ENCODE data around the gene SEMA6B. TPM values are rescaled to one million over a fixed set of nuclear protein-coding genes. Genes with fewer than 3 reads are reported as not detected.

Gene SEMA6B
- polyA plus RNA-seq, 1 of the 3 experiments (the other 2 are of a cell fraction) = 3.7 TPM

DNA sequence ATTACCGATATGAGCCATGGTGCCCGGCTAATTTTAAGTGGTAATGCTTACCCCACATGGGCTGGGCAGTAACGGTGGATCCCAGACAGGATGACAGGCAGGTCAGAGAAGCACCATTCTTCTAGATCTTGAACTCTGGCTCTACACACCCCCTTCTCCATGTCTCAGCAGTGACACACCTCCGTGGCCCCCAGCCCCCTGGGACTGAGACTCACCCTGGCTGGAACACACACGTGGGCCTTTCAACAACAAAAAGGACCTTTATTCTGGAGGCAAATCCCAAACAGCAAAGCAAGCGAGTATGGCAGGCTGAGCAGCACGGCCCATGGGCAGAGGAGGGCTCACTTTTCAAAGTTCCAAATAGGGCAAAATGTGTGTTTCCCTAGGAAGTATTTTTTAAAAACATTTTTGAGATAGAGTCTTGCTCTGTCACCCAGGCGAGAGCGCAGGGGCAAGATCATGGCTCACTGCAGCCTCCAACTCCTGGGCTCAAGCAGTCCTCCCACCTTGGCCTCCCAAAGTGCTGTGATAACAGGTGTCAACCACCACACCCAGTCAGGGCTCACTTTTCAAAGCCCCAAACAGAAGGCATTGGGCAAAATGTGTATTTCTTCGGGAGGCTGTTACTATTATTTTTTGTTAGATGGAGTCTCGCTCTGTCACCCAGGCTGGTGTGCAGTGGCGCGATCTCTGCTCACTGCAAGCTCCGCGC lies 37.0 kb downstream of the SEMA6B start:
- Histone ChIP-seq H3F3A (replicated peaks; ENCODE audit: insufficient read depth) (no peaks in the 10 kb centered on the region), H3K79me2 (ENCODE audit: insufficient read depth) (no peaks in the 10 kb centered on the region), H3K27ac (ENCODE audit: low read depth in 2 of 2, low read length in 1 of 2) (no peak overlapping the region), H2AFZ (ENCODE audit: low read depth) (no peak overlapping the region), H3K9ac (no peak overlapping the region), H3K9me3 (no peaks in the 10 kb centered on the region), H3K4me1 (ENCODE audit: control insufficient read depth in 1 of 2, insufficient read depth in 2 of 2, low read depth in 1 of 2, low read length in 1 of 2) (no peaks in the 10 kb centered on the region; a peak in 1 of 4 replicates), H3K27me3 (ENCODE audit: insufficient read depth) (no peaks in the 10 kb centered on the region), H3K9me2 (no peaks in the 10 kb centered on the region), H3K4me3 (ENCODE audit: low read depth in 2 of 2, low read length in 1 of 2) (no peak overlapping the region), H4K20me1 (ENCODE audit: insufficient read depth) (no peaks in the 10 kb centered on the region), H3K4me2 (no peak overlapping the region), H3K36me3 (replicated peaks in 1 of 2; ENCODE audit: control insufficient read depth in 1 of 2, insufficient read depth in 2 of 2, low read length in 1 of 2) (no peaks in the 10 kb centered on the region)
- CTCF ChIA-PET = interaction anchor here (0.6 to 7.2 kb wide), 20 partner anchors 7 to 255 kb away, joined by 3 to 78 read pairs (median 5); partner anchors contain the start of genes LRG1 and PLIN5
- no peak for DNase-seq
- TF ChIP-seq, protein P1, sequence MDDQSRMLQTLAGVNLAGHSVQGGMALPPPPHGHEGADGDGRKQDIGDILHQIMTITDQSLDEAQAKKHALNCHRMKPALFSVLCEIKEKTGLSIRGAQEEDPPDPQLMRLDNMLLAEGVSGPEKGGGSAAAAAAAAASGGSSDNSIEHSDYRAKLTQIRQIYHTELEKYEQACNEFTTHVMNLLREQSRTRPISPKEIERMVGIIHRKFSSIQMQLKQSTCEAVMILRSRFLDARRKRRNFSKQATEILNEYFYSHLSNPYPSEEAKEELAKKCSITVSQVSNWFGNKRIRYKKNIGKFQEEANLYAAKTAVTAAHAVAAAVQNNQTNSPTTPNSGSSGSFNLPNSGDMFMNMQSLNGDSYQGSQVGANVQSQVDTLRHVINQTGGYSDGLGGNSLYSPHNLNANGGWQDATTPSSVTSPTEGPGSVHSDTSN (IDR thresholded peaks at IDR 0.05) = no peak
- TF ChIP-seq SIN3A (IDR thresholded peaks at IDR 0.05; ENCODE audit: borderline replicate concordance, low read depth, low read length) (no peak), POLR2AphosphoS5 (IDR thresholded peaks at IDR 0.05; ENCODE audit: low read depth, low read length) (no peak), RAD21 (IDR thresholded peaks at IDR 0.05; ENCODE audit: low read length) (no peak), JUND (IDR thresholded peaks at IDR 0.05) (no peak), ELF1 (IDR thresholded peaks at IDR 0.05) (no peak), TAF1 (IDR thresholded peaks at IDR 0.05; ENCODE audit: borderline replicate concordance, low read depth, low read length) (no peak), MXI1 (IDR thresholded peaks at IDR 0.05; ENCODE audit: low read depth, low read length) (no peak), RFX5 (IDR thresholded peaks at IDR 0.05; ENCODE audit: low read length) (no peak), NFIC (IDR thresholded peaks at IDR 0.05; ENCODE audit: borderline replicate concordance) (no peak)
- TF ChIP-seq, protein P2, sequence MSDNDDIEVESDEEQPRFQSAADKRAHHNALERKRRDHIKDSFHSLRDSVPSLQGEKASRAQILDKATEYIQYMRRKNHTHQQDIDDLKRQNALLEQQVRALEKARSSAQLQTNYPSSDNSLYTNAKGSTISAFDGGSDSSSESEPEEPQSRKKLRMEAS (IDR thresholded peaks at IDR 0.05; ENCODE audit: low read depth) = no peak
- POLR2A ChIA-PET = no interaction called here
- WGBS (ENCODE audit: low lambda C conversion rate) = 80% methylated on average over 13 of the region's 15 CpGs

DNA sequence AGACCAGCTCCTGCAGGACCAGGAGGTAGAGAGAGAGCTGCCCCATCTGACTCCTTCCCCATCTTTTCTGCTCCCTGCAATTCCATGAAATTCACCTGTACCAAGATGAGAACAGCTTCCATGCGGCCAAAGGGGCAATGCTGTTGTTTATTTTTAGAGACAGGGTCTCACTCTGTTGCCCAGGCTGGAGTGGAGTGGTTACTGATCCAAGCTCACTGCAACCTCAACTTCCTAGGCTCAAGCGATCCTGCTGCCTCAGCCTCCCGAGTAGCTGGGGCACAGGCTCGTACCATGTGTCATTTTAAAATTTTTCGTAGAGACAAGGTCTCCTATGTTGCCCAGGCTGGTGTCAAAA lies 37.6 kb downstream of the SEMA6B start:
- H3K79me2 ChIP-seq (ENCODE audit: insufficient read depth) = no peaks in the 10 kb centered on the region
- TF ChIP-seq, protein P3, sequence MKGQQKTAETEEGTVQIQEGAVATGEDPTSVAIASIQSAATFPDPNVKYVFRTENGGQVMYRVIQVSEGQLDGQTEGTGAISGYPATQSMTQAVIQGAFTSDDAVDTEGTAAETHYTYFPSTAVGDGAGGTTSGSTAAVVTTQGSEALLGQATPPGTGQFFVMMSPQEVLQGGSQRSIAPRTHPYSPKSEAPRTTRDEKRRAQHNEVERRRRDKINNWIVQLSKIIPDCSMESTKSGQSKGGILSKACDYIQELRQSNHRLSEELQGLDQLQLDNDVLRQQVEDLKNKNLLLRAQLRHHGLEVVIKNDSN (IDR thresholded peaks at IDR 0.05; ENCODE audit: borderline replicate concordance, low read depth) = no peak
- TF ChIP-seq GATA2 (CRISPR knock-in tag; IDR thresholded peaks at IDR 0.05) (no peak), RCOR1 (IDR thresholded peaks at IDR 0.05; ENCODE audit: low read length) (no peak), JUND (IDR thresholded peaks at IDR 0.05) (no peak), MEF2A (IDR thresholded peaks at IDR 0.05; ENCODE audit: borderline replicate concordance, low read depth) (no peak), RFX5 (IDR thresholded peaks at IDR 0.05; ENCODE audit: low read length) (no peak), RXRA (IDR thresholded peaks at IDR 0.05; ENCODE audit: borderline replicate concordance, low read depth) (no peak), MXI1 (IDR thresholded peaks at IDR 0.05; ENCODE audit: low read depth, low read length) (no peak), NFIC (IDR thresholded peaks at IDR 0.05; ENCODE audit: borderline replicate concordance) (no peak)
- TF ChIP-seq, protein P4, sequence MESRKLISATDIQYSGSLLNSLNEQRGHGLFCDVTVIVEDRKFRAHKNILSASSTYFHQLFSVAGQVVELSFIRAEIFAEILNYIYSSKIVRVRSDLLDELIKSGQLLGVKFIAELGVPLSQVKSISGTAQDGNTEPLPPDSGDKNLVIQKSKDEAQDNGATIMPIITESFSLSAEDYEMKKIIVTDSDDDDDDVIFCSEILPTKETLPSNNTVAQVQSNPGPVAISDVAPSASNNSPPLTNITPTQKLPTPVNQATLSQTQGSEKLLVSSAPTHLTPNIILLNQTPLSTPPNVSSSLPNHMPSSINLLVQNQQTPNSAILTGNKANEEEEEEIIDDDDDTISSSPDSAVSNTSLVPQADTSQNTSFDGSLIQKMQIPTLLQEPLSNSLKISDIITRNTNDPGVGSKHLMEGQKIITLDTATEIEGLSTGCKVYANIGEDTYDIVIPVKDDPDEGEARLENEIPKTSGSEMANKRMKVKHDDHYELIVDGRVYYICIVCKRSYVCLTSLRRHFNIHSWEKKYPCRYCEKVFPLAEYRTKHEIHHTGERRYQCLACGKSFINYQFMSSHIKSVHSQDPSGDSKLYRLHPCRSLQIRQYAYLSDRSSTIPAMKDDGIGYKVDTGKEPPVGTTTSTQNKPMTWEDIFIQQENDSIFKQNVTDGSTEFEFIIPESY (IDR thresholded peaks at IDR 0.05; ENCODE audit: borderline replicate concordance, low read depth) = no peak
- TF ChIP-seq, protein P5, sequence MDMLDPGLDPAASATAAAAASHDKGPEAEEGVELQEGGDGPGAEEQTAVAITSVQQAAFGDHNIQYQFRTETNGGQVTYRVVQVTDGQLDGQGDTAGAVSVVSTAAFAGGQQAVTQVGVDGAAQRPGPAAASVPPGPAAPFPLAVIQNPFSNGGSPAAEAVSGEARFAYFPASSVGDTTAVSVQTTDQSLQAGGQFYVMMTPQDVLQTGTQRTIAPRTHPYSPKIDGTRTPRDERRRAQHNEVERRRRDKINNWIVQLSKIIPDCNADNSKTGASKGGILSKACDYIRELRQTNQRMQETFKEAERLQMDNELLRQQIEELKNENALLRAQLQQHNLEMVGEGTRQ (IDR thresholded peaks at IDR 0.05; ENCODE audit: borderline replicate concordance, low read depth, low read length) = no peak
- TF ChIP-seq, protein P2 (IDR thresholded peaks at IDR 0.05; ENCODE audit: low read depth) = no peak
- no peaks in the 10 kb centered on the region for H3K36me3 ChIP-seq (replicated peaks in 1 of 2; ENCODE audit: control insufficient read depth in 1 of 2, insufficient read depth in 2 of 2, low read length in 1 of 2)
- H2AFZ ChIP-seq (ENCODE audit: low read depth) = no peak overlapping the region
- H3K27me3 ChIP-seq (ENCODE audit: insufficient read depth) = no peaks in the 10 kb centered on the region
- no peak overlapping the region for H3K27ac ChIP-seq (ENCODE audit: low read depth in 2 of 2, low read length in 1 of 2)
- no peaks in the 10 kb centered on the region for H3K9me2 ChIP-seq
- H3K9me3 ChIP-seq = no peaks in the 10 kb centered on the region
- peaks cover 0 to 3% of the 10 kb centered on the region in 2 experiments; a peak in 1 of 4 replicates for H3K4me1 ChIP-seq (ENCODE audit: control insufficient read depth in 1 of 2, insufficient read depth in 2 of 2, low read depth in 1 of 2, low read length in 1 of 2)
- no peaks in the 10 kb centered on the region for H4K20me1 ChIP-seq (ENCODE audit: insufficient read depth)
- H3K9ac ChIP-seq = no peak overlapping the region
- 62% methylated on average over 5 of the region's 5 CpGs for WGBS (ENCODE audit: low lambda C conversion rate)
- no peak for DNase-seq
- no peak overlapping the region for H3K4me3 ChIP-seq (ENCODE audit: low read depth in 2 of 2, low read length in 1 of 2)
- ChIA-PET CTCF (interaction anchor here (0.6 to 7.2 kb wide), 5 partner anchors 13 to 114 kb away, joined by 3 to 78 read pairs (median 3); partner anchors contain the start of gene PLIN5), POLR2A (no interaction called here)
- no peak overlapping the region for H3K4me2 ChIP-seq
- H3F3A ChIP-seq (replicated peaks; ENCODE audit: insufficient read depth) = no peaks in the 10 kb centered on the region
